Mucosa of descending colon (tissue), 3 donors: ENCODE measurements around the gene SH3PXD2B. TPM values are rescaled to one million over a fixed set of nuclear protein-coding genes. Genes with fewer than 3 reads are reported as not detected.
A peak's percentile ranks its signal among the peaks of the same experiment; 100 is the strongest.

ENCODE experiments used
- ATAC-seq: fragments of 200-7000 bp; cut with Tn5 transposase; one replicate; pipeline ENCODE4 v1.9.1; 2020; ENCODE audit warnings: mild to moderate bottlenecking, moderate library complexity
- DNase-seq, 3 donors: peaks; one replicate each; pipeline ENCODE4 v3.0.0-alpha.2; 2020
- H3K36me3 ChIP-seq: fragments of 200-600 bp; one replicate; pipeline ENCODE4 v1.8.0; 2021; ENCODE audit warnings: low read depth, mild to moderate bottlenecking
- H3K4me1 ChIP-seq: fragments of 200-600 bp; one replicate; pipeline ENCODE4 v1.8.0; 2021; ENCODE audit warnings: low read depth, mild to moderate bottlenecking
- H3K4me3 ChIP-seq: fragments of 200-600 bp; one replicate; pipeline ENCODE4 v1.8.0; 2021; ENCODE audit warnings: mild to moderate bottlenecking
- H3K9me3 ChIP-seq: fragments of 200-600 bp; one replicate; pipeline ENCODE4 v1.8.0; 2021; ENCODE audit warnings: mild to moderate bottlenecking
- intact Hi-C, 2 donors: fragments of 100-400 bp; cut with DNase I in 1 of 2; cut with micrococcal nuclease in 1 of 2; formaldehyde crosslinking; loops; one replicate each; pipeline versions ENCODE4 v1.11.0 to v1.11.1; 2022; cut with DNase I, micrococcal nuclease
- total RNA-seq, 3 donors: library from RNA; stranded (reverse); fragmentation: NEBNext Ultra II Directional in 2 of 3; extraction: Animal tissue kit (Norgen Biotek cat#: 25700) in 2 of 3; gene quantifications; one replicate each; pipeline versions ENCODE4 v1.2.1 to v1.2.4, GENCODE V29; 2021 to 2023
- TF ChIP-seq, protein P1 (sequence below): fragments of 200-600 bp; IDR thresholded peaks from one replicate; pipeline ENCODE4 v1.8.0; 2022; ENCODE audit warnings: antibody characterized with exemption, mild to moderate bottlenecking
- donor health status: DM: no; HTN: no; CAD: no; lungs with moderate emphysema.
- donor health status: DM: no; HTN: no; CAD: no.
- donor health status: DM: no; HTN: yes; CAD: no.

The SH3PXD2B gene
- total RNA-seq, 3 donors from 2014 or later: 5.4 to 28.7 (median 19.9) TPM

GRCh38 chr5:172455087-172455381, 709 bp upstream of the SH3PXD2B start:
- intact Hi-C loops: no loop called here
- DNase-seq: no peak

GRCh38 chr5:172453986-172454357, 353 bp downstream of the SH3PXD2B start:
- Histone ChIP-seq H3K36me3 (no peaks in the 10 kb centered on the region), H3K4me3 (peak overlapping the region; percentile 48), H3K9me3 (no peaks in the 10 kb centered on the region), H3K4me1 (peaks cover 7% of the 10 kb centered on the region)
- DNase-seq (peak in 2 of 3 donors; percentile 44 to 64), ATAC-seq (peak; percentile 28)
- intact Hi-C loops: no loop called here
- TF ChIP-seq, protein P1, sequence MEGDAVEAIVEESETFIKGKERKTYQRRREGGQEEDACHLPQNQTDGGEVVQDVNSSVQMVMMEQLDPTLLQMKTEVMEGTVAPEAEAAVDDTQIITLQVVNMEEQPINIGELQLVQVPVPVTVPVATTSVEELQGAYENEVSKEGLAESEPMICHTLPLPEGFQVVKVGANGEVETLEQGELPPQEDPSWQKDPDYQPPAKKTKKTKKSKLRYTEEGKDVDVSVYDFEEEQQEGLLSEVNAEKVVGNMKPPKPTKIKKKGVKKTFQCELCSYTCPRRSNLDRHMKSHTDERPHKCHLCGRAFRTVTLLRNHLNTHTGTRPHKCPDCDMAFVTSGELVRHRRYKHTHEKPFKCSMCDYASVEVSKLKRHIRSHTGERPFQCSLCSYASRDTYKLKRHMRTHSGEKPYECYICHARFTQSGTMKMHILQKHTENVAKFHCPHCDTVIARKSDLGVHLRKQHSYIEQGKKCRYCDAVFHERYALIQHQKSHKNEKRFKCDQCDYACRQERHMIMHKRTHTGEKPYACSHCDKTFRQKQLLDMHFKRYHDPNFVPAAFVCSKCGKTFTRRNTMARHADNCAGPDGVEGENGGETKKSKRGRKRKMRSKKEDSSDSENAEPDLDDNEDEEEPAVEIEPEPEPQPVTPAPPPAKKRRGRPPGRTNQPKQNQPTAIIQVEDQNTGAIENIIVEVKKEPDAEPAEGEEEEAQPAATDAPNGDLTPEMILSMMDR: no peak

More at GRCh38 chr5:172455087-172455381, 709 bp upstream of the SH3PXD2B start:
- Histone ChIP-seq H3K4me1 (peaks cover 7% of the 10 kb centered on the region), H3K4me3 (no peak overlapping the region), H3K36me3 (no peaks in the 10 kb centered on the region), H3K9me3 (no peaks in the 10 kb centered on the region)
- ATAC-seq: no peak
- TF ChIP-seq, protein P1: no peak

DNA sequence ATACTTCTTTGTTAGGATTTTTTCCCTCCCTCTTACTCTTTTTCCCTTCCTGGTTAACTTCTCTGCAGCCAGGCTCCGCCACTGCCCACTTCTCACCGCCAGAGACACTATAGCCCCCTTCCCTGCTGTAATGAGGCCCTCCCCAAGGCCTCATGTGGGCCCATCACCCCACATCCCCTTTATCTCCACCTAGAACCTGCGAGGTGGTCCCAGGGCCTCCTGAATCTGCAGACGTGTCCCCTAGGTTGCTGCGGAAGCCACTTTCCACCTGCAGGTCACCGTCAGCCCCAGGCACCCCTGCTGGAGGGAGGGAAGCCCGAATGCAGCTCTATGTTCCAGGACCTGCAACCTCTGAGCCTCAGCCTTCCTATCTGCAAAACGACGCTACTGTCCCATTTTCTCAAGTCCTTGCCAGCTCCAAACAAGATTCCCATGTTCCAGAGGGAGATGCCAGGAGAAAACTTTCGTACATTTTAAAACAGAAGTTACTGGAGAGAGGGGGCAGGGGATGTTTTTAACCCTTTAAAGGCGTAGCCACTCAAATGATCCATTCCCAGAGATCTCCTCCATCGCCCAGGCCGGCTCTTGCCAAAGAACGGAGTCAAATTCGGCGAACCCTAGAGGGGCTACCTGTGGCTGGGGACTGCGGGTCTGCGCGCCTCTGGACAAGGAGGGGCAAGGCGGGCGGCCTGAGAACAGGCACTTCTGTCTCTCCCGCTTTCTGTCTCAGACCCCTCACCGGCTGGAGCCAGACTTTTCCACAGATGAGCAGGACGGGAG, 929 bp downstream of the SH3PXD2B start:
- intact Hi-C loops: no loop called here
- Histone ChIP-seq H3K4me3 (peak overlapping the region; percentile 48), H3K4me1 (peaks cover 7% of the 10 kb centered on the region), H3K36me3 (no peaks in the 10 kb centered on the region), H3K9me3 (no peaks in the 10 kb centered on the region)
- DNase-seq (peak; percentile 51 to 67 (median 64)), ATAC-seq (peak; percentile 66)
- TF ChIP-seq, protein P1: peak; percentile 22

DNA sequence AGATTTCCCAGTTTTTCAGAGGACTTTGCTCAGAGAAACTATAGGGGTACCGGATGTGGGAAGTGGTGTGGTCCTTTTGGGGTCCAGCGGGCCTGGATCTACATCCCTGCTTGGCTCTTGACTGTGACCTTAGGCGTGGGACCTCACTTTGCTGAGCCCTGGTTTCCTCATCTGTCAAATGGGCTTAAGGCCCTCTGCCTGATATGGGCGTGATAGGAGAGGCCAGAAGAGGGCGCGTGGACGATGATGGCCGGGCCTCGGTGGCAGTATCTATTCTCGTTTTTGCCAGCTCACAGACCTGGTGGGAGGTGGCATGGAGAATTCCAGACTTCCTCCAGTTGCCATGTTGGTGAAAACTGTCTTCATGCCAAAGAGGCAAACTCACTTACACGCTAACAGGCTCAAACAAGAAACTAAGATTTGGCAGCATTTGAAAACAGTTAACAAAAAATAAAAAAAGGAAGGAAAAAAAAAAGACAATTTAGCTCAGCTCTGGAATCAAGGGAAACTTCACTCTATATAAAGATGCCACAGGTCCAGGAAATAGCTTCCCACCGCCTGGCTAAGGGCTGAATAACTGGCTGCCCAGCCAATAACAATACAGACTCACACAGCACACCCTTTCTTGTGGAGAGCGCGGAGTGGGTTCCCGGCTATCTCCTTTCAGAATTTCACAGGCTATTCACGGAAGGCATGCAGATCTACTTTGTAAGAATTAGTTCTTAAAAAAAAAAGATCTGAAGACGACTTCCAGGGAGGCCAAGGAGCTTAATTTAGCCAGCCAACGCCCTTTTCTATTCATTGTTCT, 1.7 kb downstream of the SH3PXD2B start:
- H3K9me3 ChIP-seq: no peaks in the 10 kb centered on the region
- DNase-seq (peak in 1 of 3 donors; percentile 51), ATAC-seq (peak; percentile 61)
- H3K4me3 ChIP-seq: no peak overlapping the region
- TF ChIP-seq, protein P1: no peak
- peaks cover 7% of the 10 kb centered on the region for H3K4me1 ChIP-seq
- H3K36me3 ChIP-seq: no peaks in the 10 kb centered on the region
- intact Hi-C loops: no loop called here

GRCh38 chr5:172451771-172452197, 2.5 kb downstream of the SH3PXD2B start:
- H3K4me1 ChIP-seq: peaks cover 7% of the 10 kb centered on the region
- peak in 1 of 3 donors; percentile 26 for DNase-seq
- H3K9me3 ChIP-seq: no peaks in the 10 kb centered on the region
- ATAC-seq: peak; percentile 4
- H3K36me3 ChIP-seq: no peaks in the 10 kb centered on the region
- H3K4me3 ChIP-seq: no peak overlapping the region
- intact Hi-C loops: no loop called here
- TF ChIP-seq, protein P1: no peak
